Upper lobe of left lung (tissue), 4 donors: Measurements from ENCODE around the gene EFNA3.

Experiments used
- CTCF ChIP-seq, 6 experiments: fragments of 450-650 bp in 4 of 6; fragments of 200-600 bp in 2 of 6; sonication (generic) in 2 of 6; IDR thresholded peaks; one replicate each; pipeline ENCODE4 v1.5.1; 2016 to 2019; ENCODE audit warnings: antibody characterized with exemption in 6 of 6
- POLR2A ChIP-seq, 4 donors: fragments of 450-650 bp; IDR thresholded peaks; one replicate each; pipeline ENCODE4 v1.5.1; 2016 to 2017; ENCODE audit warnings: antibody characterized with exemption in 4 of 4, mild to moderate bottlenecking in 2 of 4

DNA sequence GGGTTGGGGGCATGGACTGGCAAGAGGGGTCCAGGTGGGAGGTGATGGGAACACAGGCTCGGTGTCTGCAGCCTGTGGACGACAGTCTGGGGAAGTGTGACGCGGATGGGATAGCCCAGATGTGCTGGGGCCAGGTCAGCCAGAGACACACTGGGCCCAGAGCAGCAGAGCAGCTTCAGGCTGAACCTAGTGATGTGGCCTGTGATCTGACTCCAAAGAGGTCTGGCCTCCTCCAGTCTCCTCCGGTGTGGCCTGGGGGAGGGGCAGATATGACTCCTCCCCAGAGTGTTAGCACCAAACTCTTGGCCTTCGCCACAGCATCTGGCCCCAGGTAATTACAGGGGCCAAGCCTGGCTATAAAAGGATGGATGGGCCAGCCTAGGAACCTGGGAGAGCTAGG, 13.5 kb downstream of the EFNA3 start:
- TF ChIP-seq POLR2A (IDR thresholded peaks at IDR 0.05) (no peak), CTCF (IDR thresholded peaks at IDR 0.05) (no peak)
